B cell (primary cell): Measurements from ENCODE around the gene KIAA0753. TPM values are rescaled to one million over a fixed set of nuclear protein-coding genes. Genes with fewer than 3 reads are reported as not detected.

Experiments
- ATAC-seq: fragments of 200-7000 bp; cut with Tn5 transposase; one replicate; pipeline ENCODE4 v1.10.0; 2021; ENCODE audit warnings: low read depth, mild to moderate bottlenecking, moderate number of reproducible peaks, moderate library complexity
- CTCF ChIA-PET: fragments of 350-600 bp; sonication (Branson Sonifier 250); formaldehyde crosslinking; loops from one replicate; lab custom pipeline; 2021; ENCODE audit warnings: antibody characterized with exemption, inconsistent platforms; lab: Charles Lee
- POLR2A ChIA-PET: fragments of 350-600 bp; sonication (Branson Sonifier 250); formaldehyde crosslinking; loops from one replicate; lab custom pipeline; 2021; ENCODE audit warnings: antibody characterized with exemption; lab: Charles Lee
- DNase-seq: peaks from one replicate; pipeline ENCODE4 v3.0.0; 2013
- H2AFZ ChIP-seq: 2 replicates; pipeline ENCODE4 v1.6.1; 2012; ENCODE audit warnings: mild to moderate bottlenecking, low read depth, low read length; ENCODE audit not compliant: insufficient read depth, poor library complexity, severe bottlenecking
- H3K27ac ChIP-seq, 2 donors: 1 replicate in 1 of 2; 2 replicates in 1 of 2; pipeline ENCODE4 v1.5.1; 2012 to 2013; ENCODE audit warnings: low read length in 2 of 2, mild to moderate bottlenecking in 2 of 2, moderate library complexity in 1 of 2
- H3K27me3 ChIP-seq, 4 experiments: fragments of 200-600 bp in 1 of 4; sonication (generic) in 1 of 4; replicated peaks in 1 of 4; 1 replicate in 2 of 4; 2 replicates in 2 of 4; pipeline versions ENCODE4 v1.6.1 to v1.7.0; 2013 to 2016; ENCODE audit warnings: low read length in 3 of 4, mild to moderate bottlenecking in 2 of 4, mixed read lengths in 1 of 4, moderate library complexity in 1 of 4; ENCODE audit not compliant: insufficient read depth in 4 of 4, control insufficient read depth in 3 of 4; ENCODE audit errors: control extremely low read depth in 1 of 4
- H3K36me3 ChIP-seq, 2 experiments: replicated peaks in 1 of 2; 1 replicate in 1 of 2; 2 replicates in 1 of 2; pipeline versions ENCODE4 v1.6.1 to v1.7.1; 2013; ENCODE audit warnings: low read length in 1 of 2; ENCODE audit not compliant: insufficient read depth in 2 of 2, control insufficient read depth in 1 of 2; ENCODE audit errors: control extremely low read depth in 1 of 2, extremely low read depth in 1 of 2
- H3K4me1 ChIP-seq, 2 donors: fragments of 200-600 bp in 1 of 2; sonication (generic) in 1 of 2; 1 replicate in 1 of 2; 2 replicates in 1 of 2; pipeline versions ENCODE4 v1.5.1 to v1.6.1; 2013 to 2017; ENCODE audit warnings: low read length in 2 of 2; ENCODE audit not compliant: control insufficient read depth in 2 of 2, insufficient read depth in 2 of 2
- H3K4me2 ChIP-seq: replicated peaks from 2 replicates; pipeline ENCODE3; 2012; ENCODE audit warnings: mild to moderate bottlenecking, low read depth, low read length; ENCODE audit not compliant: poor library complexity, severe bottlenecking
- H3K4me3 ChIP-seq, 5 experiments: fragments of 200-600 bp in 1 of 5; sonication (generic) in 1 of 5; 1 replicate in 3 of 5; 2 replicates in 2 of 5; pipeline versions ENCODE4 v1.5.1 to v1.7.0; 2011 to 2016; ENCODE audit warnings: low read length in 4 of 5, mild to moderate bottlenecking in 4 of 5, low read depth in 2 of 5, control low read depth in 1 of 5, moderate library complexity in 1 of 5; ENCODE audit not compliant: insufficient read depth in 1 of 5; ENCODE audit errors: control extremely low read depth in 1 of 5, extremely low read depth in 1 of 5
- H3K79me2 ChIP-seq: fragments of 200-600 bp; sonication (generic); one replicate; pipeline ENCODE4 v1.6.0; 2016; ENCODE audit warnings: low read length; ENCODE audit not compliant: control insufficient read depth, insufficient read depth
- H3K9ac ChIP-seq: fragments of 200-600 bp; sonication (generic); 2 replicates; pipeline ENCODE4 v1.6.1; 2017; ENCODE audit warnings: mild to moderate bottlenecking, low read length, moderate library complexity
- H3K9me3 ChIP-seq, 3 donors: one replicate each; pipeline versions ENCODE4 v1.6.1 to v1.7.1; 2013; ENCODE audit warnings: low read length in 2 of 3; ENCODE audit not compliant: control insufficient read depth in 2 of 3, insufficient read depth in 1 of 3; ENCODE audit errors: control extremely low read depth in 1 of 3
- H4K20me1 ChIP-seq: 2 replicates; pipeline ENCODE4 v1.6.0; 2012; ENCODE audit warnings: mild to moderate bottlenecking, low read length; ENCODE audit not compliant: insufficient read depth, control insufficient read depth, poor library complexity, severe bottlenecking
- H3K27ac Mint-ChIP-seq: one replicate; pipeline ENCODE4 v1.8.0; 2021; ENCODE audit warnings: mixed read lengths
- H3K27me3 Mint-ChIP-seq: one replicate; pipeline ENCODE4 v1.8.0; 2021; ENCODE audit warnings: mixed read lengths
- H3K4me1 Mint-ChIP-seq: one replicate; pipeline ENCODE4 v1.8.0; 2021; ENCODE audit warnings: mixed read lengths
- H3K4me3 Mint-ChIP-seq: one replicate; pipeline ENCODE4 v1.8.0; 2021; ENCODE audit warnings: mixed read lengths
- H3K9me3 Mint-ChIP-seq: one replicate; pipeline ENCODE4 v1.8.0; 2022; ENCODE audit warnings: mixed read lengths; ENCODE audit not compliant: insufficient read depth
- EZH2 ChIP-seq: IDR thresholded peaks from 2 replicates; pipeline ENCODE4 v1.6.1; 2012; ENCODE audit warnings: borderline replicate concordance, low read depth, mild to moderate bottlenecking, moderate library complexity, low read length; ENCODE audit not compliant: insufficient read depth, poor library complexity, severe bottlenecking
- WGBS: methylation state at CpG from one replicate; pipeline ENCODE4 v1.1.5; 2013; ENCODE audit warnings: missing lambda C conversion rate; ENCODE audit not compliant: insufficient coverage; 5-methylcytosine and 5-hydroxymethylcytosine counted together
- intact Hi-C: fragments of 100-400 bp; cut with micrococcal nuclease; formaldehyde crosslinking; loops from one replicate; pipeline ENCODE4 v1.10.0; 2022
- polyA plus RNA-seq: library from polyadenylated mRNA; depleted of rRNA; stranded (reverse); fragments of >200 nt; gene quantifications from 2 replicates; pipeline ENCODE4 v1.2.3, GENCODE V29; 2012
- total RNA-seq, 2 donors: library from RNA; stranded (reverse); fragments of 120-200 nt in 1 of 2; gene quantifications; 1 replicate in 1 of 2; 2 replicates in 1 of 2; pipeline versions ENCODE4 v1.2.3 to v1.2.4, GENCODE V29; 2013 to 2022
- TF ChIP-seq, protein P1 (sequence below): fragments of 200-600 bp; IDR thresholded peaks from one replicate; pipeline ENCODE4 v1.8.0; 2022; ENCODE audit warnings: antibody characterized with exemption, mild to moderate bottlenecking

The KIAA0753 gene
- total and polyA plus RNA-seq, 2 donors (not counting 1 experiment from before 2014, with no cell fraction given), result 6.3 to 29.1 TPM

GRCh38 chr17:6577686-6578263, 62.7 kb downstream of the KIAA0753 start:
- Histone ChIP-seq H3K27ac (no peak overlapping the region), H2AFZ (no peak overlapping the region), H3K79me2 (no peaks in the 10 kb centered on the region), H3K36me3 (peaks cover 2 to 6% of the 10 kb centered on the region in 2 experiments), H3K4me2 (no peak overlapping the region), H3K27me3 (no peaks in the 10 kb centered on the region), H3K9me3 (no peaks in the 10 kb centered on the region), H3K4me3 (no peak overlapping the region), H3K9ac (no peak overlapping the region), H3K4me1 (peaks cover 23 to 24% of the 10 kb centered on the region in 2 donors), H4K20me1 (no peaks in the 10 kb centered on the region)
- intact Hi-C loops, result no loop called here
- H3K9me3 Mint-ChIP-seq, result no peaks in the 10 kb centered on the region
- POLR2A ChIA-PET, result no interaction called here
- TF ChIP-seq, protein P1, sequence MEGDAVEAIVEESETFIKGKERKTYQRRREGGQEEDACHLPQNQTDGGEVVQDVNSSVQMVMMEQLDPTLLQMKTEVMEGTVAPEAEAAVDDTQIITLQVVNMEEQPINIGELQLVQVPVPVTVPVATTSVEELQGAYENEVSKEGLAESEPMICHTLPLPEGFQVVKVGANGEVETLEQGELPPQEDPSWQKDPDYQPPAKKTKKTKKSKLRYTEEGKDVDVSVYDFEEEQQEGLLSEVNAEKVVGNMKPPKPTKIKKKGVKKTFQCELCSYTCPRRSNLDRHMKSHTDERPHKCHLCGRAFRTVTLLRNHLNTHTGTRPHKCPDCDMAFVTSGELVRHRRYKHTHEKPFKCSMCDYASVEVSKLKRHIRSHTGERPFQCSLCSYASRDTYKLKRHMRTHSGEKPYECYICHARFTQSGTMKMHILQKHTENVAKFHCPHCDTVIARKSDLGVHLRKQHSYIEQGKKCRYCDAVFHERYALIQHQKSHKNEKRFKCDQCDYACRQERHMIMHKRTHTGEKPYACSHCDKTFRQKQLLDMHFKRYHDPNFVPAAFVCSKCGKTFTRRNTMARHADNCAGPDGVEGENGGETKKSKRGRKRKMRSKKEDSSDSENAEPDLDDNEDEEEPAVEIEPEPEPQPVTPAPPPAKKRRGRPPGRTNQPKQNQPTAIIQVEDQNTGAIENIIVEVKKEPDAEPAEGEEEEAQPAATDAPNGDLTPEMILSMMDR, result no peak
- no peak for TF ChIP-seq EZH2
- CTCF ChIA-PET, result interaction anchor here (1.0 to 1.8 kb wide), 2 partner anchors 20 to 105 kb away, joined by 3 to 4 read pairs; no protein-coding TSS in a partner anchor
- H3K4me3 Mint-ChIP-seq, result no peak overlapping the region
- peaks cover 32% of the 10 kb centered on the region for H3K4me1 Mint-ChIP-seq
- ATAC-seq (no peak), DNase-seq (no peak)
- H3K27ac Mint-ChIP-seq, result no peak overlapping the region
- 100% methylated on average over 2 of the region's 7 CpGs for WGBS
- H3K27me3 Mint-ChIP-seq, result no peaks in the 10 kb centered on the region

DNA sequence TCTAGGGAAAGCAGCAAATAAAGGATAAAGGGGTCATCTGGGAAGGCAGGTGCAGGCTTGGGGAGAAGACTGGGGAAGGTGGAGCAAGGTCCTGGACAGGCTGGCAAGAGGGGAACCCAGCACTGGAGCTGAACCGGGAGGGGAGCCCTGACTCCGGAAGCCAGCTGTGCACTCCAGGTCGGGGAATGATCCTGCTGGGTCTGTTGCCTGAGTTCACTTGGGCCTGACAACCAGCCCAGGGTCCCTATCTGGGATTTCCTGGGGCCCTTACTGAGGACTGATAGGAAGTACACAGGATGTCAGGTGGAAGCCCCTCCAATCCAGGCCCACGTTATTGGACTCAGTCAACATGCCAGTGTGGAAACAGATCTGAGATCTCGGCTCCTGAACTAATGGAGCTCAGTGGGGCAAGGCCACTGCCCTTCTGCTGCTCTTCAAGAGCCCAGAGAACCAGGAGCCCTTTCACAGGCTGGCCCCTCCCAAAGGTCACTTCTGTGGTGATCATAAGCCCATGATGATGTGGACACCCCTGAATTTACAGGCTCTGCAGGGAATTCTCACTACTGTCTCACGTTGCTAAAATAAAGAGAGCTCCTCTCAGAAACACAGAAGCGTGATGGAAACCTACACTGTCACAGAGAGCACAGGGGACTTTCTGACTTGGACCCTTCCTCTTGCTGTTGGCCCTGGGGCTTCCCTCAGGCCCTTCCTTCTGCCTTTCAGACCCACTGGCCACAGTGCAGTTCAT, 64.3 kb downstream of the KIAA0753 start:
- H3K4me1 ChIP-seq, result peaks cover 23 to 24% of the 10 kb centered on the region in 2 donors
- H3K4me3 ChIP-seq, result peak overlapping the region in 1 of 5 experiments; percentile 51
- no peaks in the 10 kb centered on the region for H4K20me1 ChIP-seq
- Mint-ChIP-seq H3K27me3 (no peaks in the 10 kb centered on the region), H3K9me3 (no peaks in the 10 kb centered on the region), H3K4me3 (peak overlapping the region; percentile 75), H3K4me1 (peaks cover 32% of the 10 kb centered on the region), H3K27ac (peak overlapping the region; percentile 15)
- DNase-seq, result no peak
- WGBS, result 94% methylated on average over 7 of the region's 7 CpGs
- H3K27me3 ChIP-seq, result no peaks in the 10 kb centered on the region
- CTCF ChIA-PET, result interaction anchor here (1.8 kb wide), 1 partner anchor 104 kb away, joined by 4 read pairs; no protein-coding TSS in a partner anchor
- POLR2A ChIA-PET, result no interaction called here
- peak overlapping the region; percentile 73 for H3K4me2 ChIP-seq
- no peak for ATAC-seq
- TF ChIP-seq, protein P1, result no peak
- no peak for TF ChIP-seq EZH2
- H3K79me2 ChIP-seq, result no peaks in the 10 kb centered on the region
- H3K36me3 ChIP-seq, result peaks cover 0 to 6% of the 10 kb centered on the region in 2 experiments
- H3K27ac ChIP-seq, result no peak overlapping the region
- intact Hi-C loops, result no loop called here
- H2AFZ ChIP-seq, result no peak overlapping the region
- no peaks in the 10 kb centered on the region for H3K9me3 ChIP-seq
- peak overlapping the region; percentile 47 for H3K9ac ChIP-seq
